GM18907 (cell line): ENCODE results near the gene RPS21.

Experiments used
- ATAC-seq: cut with Tn5 transposase; IDR thresholded peaks from one replicate; pipeline ENCODE4 v1.9.1; 2021; ENCODE audit warnings: mild to moderate bottlenecking, moderate library complexity; ENCODE audit not compliant: unreplicated experiment

Gene RPS21

DNA sequence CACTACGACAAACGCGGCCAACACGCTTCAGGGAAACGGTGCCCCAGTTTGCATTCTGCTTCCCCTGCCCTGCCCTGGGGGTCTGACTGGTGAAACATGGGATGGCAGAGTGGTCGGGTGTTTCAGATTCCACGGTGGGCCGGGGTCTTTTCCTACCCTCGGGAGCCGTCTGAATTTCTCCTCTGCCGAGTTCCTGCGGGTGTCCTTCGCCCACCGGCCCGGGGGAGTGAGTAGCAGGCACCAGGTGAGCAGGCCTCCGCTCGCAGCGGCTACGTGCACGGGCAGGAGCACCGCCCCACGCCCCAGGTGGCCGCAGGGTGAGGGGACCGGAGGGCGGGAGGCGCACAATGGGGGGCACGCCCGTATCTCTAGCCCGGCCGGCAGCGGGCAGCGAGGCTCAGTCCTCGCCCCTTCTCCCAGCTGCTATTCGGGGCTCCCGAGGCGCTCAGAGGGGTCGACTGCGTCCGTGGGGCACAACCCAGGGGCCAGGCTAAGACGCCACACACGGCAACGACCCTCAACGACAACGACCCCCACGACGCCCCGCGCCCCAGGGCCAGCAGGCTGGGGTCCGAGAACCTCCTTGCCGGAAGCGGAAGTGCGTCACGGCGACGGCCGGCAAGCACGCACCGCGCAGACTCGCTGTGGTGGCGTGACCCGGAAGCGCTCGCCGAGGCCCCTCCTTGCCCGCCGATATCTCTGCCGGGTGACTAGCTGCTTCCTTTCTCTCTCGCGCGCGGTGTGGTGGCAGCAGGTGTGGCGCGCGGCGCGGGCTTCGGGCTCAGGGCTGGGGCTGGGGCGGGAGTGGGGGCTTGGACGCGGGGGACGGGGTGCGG is at the start of gene RPS21:
Gene RPS21 (plus strand): TSS at position 721 of the 836 bp plus-strand sequence. CDS start 236 bp downstream, outside the sequence.
- ATAC-seq, result peak; percentile 76

DNA sequence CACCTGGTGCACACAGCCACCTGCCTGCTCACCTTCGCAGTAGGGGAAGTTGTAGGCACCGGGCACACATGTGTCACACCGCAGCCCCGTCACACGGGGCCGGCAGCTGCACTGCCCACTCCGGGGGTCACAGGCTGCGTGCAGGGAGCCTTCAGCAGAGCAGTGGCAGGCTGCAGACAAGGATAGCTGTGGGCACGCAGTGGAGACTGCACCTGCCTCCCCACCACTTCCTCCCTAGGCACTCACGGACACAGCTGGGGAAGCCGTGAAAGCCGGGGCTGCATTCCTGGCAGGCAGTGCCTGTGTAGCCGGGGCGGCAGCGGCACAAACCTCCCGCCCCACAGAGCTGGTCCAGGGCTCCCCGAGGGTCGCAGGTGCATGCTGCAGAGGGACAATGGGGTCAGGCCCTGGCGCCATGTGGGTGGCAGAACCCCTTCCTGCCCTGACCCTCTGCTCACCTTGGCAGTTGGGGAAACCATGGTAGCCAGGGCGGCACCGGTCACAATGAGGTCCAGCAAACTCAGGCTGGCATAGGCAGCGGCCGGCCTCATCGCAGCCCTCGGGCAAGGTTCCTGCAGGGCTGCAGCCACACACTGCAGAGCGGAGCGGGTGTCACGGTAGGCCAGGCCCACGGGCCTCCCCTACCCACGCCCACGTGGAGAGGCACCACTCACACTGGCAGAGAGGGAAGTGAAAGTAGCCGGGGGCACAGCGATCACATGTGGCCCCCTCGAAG is 49.2 kb upstream of the RPS21 start:
- peak; percentile 52 for ATAC-seq

DNA sequence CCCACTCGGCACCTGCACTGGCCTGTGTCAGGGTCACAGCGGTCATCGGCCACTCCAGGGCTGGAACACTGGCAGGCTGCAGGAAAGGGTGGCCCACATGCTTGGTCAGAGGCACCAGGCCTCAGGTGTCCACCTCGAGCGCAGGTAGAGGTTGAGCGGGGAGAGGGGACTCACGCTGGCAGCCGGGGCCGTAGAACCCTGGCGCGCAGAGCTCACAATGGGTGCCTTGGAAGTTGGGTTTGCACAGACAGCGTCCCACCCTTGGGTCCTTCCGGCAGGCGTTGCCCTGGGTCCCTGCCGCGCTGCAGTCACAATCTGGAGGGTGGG is 48.6 kb upstream of the RPS21 start:
- no peak for ATAC-seq

DNA sequence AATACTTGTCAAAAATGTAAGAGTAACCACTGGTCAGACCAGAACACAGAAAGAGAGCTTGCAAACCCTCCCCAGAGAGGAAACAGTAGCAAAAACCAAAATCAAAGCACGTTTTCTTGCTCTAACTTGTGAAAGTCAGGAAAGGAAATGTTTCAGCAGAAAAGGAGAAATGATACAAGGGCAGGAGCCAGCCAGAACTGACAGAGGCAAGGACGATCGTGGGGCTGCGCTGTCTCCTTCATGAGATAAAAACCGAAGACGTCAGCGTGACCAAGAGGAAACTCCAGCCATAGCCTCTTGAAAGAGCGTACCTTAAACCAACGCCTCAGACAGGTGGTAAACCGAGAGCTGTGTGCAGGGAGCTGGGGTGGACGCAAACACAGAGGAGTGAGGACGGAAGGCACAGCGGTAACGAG is 47.2 kb upstream of the RPS21 start:
- peak; percentile 61 for ATAC-seq

DNA sequence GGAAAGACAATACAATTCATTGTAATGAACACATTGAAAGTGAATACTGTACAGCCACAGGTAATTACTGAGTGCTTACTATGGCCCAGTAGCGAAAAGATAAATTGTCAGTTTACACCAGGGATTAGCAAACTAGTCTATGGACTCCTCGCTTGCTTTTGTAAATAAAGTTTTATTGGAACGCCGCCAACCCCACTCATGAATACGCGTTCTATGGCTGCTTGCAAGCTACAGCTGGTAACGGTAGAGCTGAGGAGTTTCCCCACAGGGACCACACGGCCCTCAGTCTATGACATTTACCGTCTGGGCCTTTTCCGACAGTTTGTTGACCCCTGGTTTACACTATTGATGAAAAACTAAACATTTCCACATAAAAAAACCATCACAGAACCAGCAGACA is 44.0 kb upstream of the RPS21 start:
- ATAC-seq, result no peak

GRCh38 chr20:62344092-62344491 is 42.8 kb upstream of the RPS21 start:
- no peak for ATAC-seq

GRCh38 chr20:62344782-62345181 is 42.1 kb upstream of the RPS21 start:
- no peak for ATAC-seq

DNA sequence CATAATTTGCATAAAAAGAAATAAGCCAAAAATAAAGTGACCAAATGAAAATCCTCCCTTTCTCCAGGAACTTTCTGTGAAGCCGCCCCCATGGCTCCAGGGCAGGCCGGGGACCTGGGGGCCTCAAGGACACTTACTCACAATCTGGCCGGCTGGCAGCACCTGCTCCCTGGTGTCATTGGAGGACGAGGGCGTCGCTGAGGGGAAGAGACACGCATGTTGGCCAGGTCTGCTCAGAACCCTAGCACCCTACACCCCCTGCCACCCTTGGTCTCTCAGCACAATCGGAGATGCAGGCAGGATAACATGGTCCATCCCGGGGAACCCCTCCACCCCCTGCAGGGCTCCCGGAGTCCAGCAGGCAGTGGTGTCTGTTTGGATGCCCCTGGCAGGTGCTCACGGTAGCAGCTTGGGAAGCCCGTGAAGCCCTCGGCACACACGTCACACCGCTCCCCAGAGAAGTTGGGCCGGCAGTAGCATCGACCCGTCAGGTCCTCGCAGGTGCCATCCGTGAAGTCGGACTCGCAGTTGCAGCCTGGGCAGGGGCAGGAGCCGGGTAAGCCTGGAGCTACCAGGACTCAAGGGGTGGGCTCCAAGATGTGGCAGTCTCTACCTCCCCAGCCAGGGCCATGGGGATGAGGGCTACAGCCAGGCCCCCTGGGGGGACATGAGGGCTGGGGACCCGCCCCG is 41.1 kb upstream of the RPS21 start:
- ATAC-seq, result no peak

DNA sequence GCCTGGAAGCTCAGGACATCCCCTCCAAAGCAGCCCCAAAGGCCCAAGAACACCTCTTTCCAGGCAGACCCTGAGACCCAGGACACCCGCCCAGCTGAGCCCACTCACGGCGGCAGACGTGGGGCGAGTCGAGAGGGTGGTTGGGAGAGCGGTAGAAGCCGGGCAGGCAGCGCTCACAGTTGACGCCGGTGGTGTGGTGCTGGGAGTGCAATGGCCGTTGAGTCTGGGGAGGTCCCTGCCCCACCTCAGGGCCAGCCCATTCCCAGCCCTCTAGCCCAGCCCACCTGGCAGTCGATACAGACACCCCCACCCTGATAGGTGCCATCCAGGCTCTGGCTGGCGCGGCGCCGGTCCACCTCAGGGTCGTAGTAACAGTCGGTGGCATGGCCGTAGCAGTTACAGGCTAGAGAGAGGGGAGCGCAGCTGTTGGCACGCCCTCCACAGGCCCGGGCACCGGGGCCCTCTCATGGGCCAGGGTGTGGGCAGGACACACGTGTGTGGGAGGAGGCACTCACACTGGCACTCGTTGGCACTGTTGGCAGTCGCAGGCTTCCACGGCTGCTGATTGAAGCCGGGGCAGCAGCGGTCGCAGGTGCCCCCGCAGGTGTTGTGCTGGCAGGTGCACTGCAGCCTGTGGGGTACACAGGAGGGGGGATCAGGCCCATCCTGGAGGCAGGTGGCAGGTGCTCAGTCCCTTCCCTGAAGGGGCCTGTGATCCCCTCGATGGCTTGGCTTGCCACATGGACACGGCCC is 40.3 kb upstream of the RPS21 start:
- no peak for ATAC-seq

DNA sequence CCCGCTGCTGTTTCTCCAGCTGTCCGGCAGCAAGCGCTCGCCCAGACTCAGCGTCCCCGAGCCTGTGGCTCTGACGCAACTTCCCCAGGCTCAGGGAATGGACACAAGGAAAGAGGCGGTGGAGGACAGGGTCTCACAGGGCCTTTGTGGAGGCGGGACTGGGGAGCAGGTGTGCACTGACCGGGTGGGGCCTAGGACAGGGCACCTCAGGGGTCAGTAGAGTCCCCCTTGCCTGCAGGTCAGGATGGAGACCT is 39.8 kb upstream of the RPS21 start:
- no peak for ATAC-seq

GRCh38 chr20:62347445-62347844 is 39.5 kb upstream of the RPS21 start:
- no peak for ATAC-seq

- ATAC-seq, result no peak
Observed at GRCh38 chr20:62348604-62349003, 38.3 kb upstream of the RPS21 start.

DNA sequence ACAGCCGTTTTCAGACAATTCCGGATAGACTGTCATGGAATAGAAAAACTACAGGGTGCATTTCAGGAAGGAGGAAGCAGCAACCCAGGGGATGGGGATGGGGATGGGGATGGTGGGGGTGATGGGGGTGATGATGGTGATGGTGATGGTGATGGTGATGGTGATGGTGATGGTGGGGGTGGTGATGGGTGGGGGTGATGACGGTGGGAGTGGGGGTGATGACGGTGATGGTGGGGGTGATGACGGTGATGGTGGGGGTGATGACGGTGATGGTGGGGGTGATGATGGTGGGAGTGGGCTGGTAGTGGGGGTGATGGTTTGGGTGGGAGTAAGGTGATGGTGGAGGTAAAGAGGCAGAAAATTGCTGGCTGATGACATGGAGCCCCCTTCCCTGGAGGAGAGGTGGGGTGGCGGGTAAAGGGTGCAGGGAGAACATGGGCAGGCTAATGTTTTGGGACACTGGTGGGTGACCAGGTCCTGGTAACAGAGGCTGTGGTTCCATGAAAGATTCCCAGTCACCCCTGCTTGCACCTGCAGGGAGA is 37.3 kb upstream of the RPS21 start:
- ATAC-seq, result no peak

GRCh38 chr20:62350098-62350628 is 36.7 kb upstream of the RPS21 start:
- no peak for ATAC-seq

DNA sequence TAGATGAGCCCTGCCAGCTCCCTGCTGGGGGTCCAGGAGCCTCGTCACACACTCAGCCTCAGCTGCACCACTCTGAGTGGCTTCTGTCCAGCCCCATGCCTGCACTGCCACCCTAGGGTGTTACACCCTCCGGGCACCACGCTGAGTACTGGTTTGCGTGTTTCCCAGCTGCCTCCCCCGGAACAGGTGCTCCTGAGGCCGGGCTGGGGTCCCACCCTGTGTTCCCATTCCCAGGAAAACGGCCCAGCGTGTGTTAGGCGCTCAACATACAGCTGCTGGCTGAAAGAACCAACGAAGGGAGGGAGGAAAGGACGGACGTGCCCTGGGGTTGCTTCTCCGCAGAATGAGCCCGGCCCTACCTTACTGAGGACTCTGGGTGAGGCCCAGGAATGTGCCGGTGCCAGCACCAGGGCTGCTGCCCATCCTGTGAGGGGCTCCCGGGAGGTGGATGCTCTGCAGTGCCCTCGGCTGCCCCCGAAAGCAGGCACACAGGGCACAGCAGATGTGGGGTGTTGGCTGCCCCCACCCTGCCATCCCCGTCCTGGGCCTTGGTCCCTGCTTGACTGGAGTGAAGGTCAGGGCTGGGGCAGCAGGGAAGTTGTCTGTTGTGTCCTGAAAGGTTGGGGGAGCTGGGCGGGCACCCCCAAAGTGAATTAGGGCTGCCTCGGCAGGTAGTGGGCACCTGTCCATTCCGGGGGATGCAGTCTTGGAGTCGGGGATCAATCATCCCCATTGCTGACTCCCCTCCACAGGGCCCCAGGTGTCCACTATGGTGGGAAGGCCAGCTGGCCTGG is 36.1 kb upstream of the RPS21 start:
- ATAC-seq, result no peak

GRCh38 chr20:62351469-62352401 is 35.2 kb upstream of the RPS21 start:
- ATAC-seq, result no peak

- ATAC-seq, result no peak
Observed at GRCh38 chr20:62352402-62353288, 34.3 kb upstream of the RPS21 start.
